Ascending aorta (tissue), 2 donors: Measurements from ENCODE around the gene XAGE1B. TPM values are rescaled to one million over a fixed set of nuclear protein-coding genes. Genes with fewer than 3 reads are reported as not detected.
"Not testable (repeated sequence)": the region's sequence is repeated elsewhere in the genome, so short reads cannot be mapped to it uniquely, and the experiment has no call there.

Experiments
- DNase-seq, 2 donors: peaks; one replicate each; pipeline ENCODE4 v3.0.0-alpha.2; 2019; ENCODE audit warnings: low spot score in 2 of 2
- H3K27ac ChIP-seq, 2 donors: fragments of 200-600 bp; sonication (generic); one replicate each; pipeline ENCODE4 v1.5.1; 2016 to 2017; ENCODE audit warnings: mild to moderate bottlenecking in 1 of 2
- H3K27me3 ChIP-seq: fragments of 200-600 bp; sonication (generic); one replicate; pipeline ENCODE4 v1.5.1; 2017
- H3K36me3 ChIP-seq, 2 donors: fragments of 200-600 bp; sonication (generic); one replicate each; pipeline ENCODE4 v1.5.1; 2016
- H3K4me1 ChIP-seq, 2 donors: fragments of 200-600 bp; sonication (generic); one replicate each; pipeline ENCODE4 v1.5.1; 2016 to 2017; ENCODE audit warnings: mild to moderate bottlenecking in 1 of 2
- H3K4me3 ChIP-seq, 2 donors: fragments of 200-600 bp; sonication (generic); one replicate each; pipeline ENCODE4 v1.5.1; 2016 to 2017; ENCODE audit warnings: mild to moderate bottlenecking in 1 of 2
- H3K9me3 ChIP-seq, 2 donors: fragments of 200-600 bp; sonication (generic); one replicate each; pipeline ENCODE4 v1.5.1; 2016
- intact Hi-C: fragments of 100-400 bp; cut with DNase I; formaldehyde crosslinking; loops from one replicate; pipeline ENCODE4 v1.15.1; 2023
- total RNA-seq: library from RNA; depleted of rRNA; stranded (reverse); fragments of >200 nt; gene quantifications from one replicate; pipeline ENCODE4 v1.1.0, GENCODE V29; 2016
- TF ChIP-seq, protein P1 (sequence below), 3 experiments: fragments of 200-600 bp in 2 of 3; fragments of 450-650 bp in 1 of 3; sonication (generic) in 2 of 3; IDR thresholded peaks; one replicate each; pipeline ENCODE4 v1.5.1; 2016 to 2019; ENCODE audit warnings: antibody characterized with exemption in 3 of 3, mild to moderate bottlenecking in 1 of 3, moderate library complexity in 1 of 3

XAGE1B gene, protein sequence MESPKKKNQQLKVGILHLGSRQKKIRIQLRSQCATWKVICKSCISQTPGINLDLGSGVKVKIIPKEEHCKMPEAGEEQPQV
- total RNA-seq = not detected

DNA sequence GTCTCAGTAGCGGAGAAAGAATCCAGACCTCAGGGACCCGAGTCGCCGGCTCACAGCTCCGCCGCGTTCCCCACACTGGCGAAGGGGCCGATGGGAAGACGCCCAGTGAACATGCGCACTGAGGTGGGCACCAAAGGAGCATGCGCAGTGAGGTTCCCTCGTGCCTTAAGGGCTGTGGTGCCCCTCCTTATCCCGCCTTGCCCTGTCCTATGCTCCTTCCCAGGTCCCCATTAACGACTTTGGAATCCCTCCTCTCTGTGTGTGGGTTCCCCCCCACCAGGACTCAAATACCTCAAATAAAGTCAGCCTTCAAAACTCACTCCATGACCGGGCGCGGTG is at the start of gene XAGE1B:
Gene XAGE1B (minus strand): TSS at position 77 of the 339 bp plus-strand sequence. CDS start 1,536 bp downstream, outside the sequence.
- DNase-seq, H3K4me3 ChIP-seq, H3K36me3 ChIP-seq, intact Hi-C loops, H3K27me3 ChIP-seq, H3K4me1 ChIP-seq, H3K9me3 ChIP-seq, H3K27ac ChIP-seq: not testable (repeated sequence)

DNA sequence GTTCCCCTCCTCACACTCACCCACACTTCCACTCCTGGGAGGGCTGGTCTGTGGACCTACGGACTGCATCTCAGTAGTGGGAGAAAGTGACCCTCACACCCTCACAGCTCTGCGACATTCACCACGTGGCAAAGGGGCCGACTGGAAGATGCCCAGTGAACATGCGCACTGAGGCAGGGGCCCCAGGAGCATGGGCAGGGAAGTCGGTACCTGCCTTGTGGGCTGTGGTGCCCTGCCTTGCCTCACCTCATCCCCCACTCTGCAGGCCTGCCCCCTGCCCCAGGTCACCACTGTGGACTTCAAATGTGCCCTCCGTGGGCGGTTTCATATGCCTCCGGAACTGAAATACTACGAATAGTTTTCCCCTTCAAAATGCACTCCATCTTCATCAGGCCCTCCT is 46.2 kb upstream of the XAGE1B start:
- Histone ChIP-seq H3K4me1 (no peaks in the 10 kb centered on the region), H3K36me3 (no peaks in the 10 kb centered on the region), H3K9me3 (no peaks in the 10 kb centered on the region), H3K27ac (no peak overlapping the region), H3K4me3 (no peak overlapping the region), H3K27me3 (no peaks in the 10 kb centered on the region)
- TF ChIP-seq, protein P1, sequence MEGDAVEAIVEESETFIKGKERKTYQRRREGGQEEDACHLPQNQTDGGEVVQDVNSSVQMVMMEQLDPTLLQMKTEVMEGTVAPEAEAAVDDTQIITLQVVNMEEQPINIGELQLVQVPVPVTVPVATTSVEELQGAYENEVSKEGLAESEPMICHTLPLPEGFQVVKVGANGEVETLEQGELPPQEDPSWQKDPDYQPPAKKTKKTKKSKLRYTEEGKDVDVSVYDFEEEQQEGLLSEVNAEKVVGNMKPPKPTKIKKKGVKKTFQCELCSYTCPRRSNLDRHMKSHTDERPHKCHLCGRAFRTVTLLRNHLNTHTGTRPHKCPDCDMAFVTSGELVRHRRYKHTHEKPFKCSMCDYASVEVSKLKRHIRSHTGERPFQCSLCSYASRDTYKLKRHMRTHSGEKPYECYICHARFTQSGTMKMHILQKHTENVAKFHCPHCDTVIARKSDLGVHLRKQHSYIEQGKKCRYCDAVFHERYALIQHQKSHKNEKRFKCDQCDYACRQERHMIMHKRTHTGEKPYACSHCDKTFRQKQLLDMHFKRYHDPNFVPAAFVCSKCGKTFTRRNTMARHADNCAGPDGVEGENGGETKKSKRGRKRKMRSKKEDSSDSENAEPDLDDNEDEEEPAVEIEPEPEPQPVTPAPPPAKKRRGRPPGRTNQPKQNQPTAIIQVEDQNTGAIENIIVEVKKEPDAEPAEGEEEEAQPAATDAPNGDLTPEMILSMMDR (IDR thresholded peaks at IDR 0.05) = no peak
- no peak for DNase-seq
- intact Hi-C loops = no loop called here

DNA sequence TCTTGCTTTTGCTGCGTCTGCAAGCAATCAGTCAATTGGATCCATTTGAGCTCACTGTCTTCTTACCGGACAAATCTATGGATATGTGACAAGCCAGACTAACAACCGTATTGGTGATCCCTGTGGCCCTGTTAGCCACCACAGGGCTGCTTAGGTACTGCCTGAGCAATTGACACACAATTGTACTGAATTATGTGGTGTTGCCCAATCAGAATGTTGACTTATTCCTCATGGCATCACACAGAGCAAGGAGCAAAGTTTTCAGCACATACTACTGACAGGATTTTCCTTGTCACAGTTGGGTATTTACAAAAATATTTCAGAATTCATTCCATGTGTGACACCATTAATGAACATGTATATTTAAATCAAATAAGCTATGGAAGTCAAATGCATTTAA is 41.3 kb upstream of the XAGE1B start:
- H3K27me3 ChIP-seq = no peaks in the 10 kb centered on the region
- intact Hi-C loops = no loop called here
- no peaks in the 10 kb centered on the region for H3K4me1 ChIP-seq

DNA sequence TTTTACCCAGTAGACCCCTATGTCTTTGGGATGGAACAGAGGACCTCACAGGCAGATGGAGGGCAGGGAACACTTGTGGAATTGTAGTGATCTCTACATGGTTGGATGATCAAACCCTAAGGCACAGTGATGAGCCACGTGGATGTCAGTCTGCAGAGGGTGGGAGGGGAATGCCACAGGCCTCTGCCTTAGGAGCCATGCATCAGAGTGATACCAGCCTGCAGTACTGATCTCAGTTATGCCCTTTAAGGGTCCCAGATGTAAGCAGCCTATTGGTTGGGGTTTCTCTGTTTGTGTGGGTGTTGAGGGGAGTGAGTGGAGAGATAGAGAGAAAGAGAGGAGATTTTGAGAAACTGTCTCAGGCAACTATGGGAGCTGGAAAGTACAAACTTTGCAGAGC is 39.9 kb upstream of the XAGE1B start:
- Histone ChIP-seq H3K9me3 (no peaks in the 10 kb centered on the region), H3K4me3 (no peak overlapping the region), H3K36me3 (no peaks in the 10 kb centered on the region), H3K27ac (no peak overlapping the region), H3K27me3 (no peaks in the 10 kb centered on the region), H3K4me1 (no peaks in the 10 kb centered on the region)
- DNase-seq = no peak
- TF ChIP-seq, protein P1 (IDR thresholded peaks at IDR 0.05) = no peak
- intact Hi-C loops = no loop called here

More for the DNA sequence above, 41.3 kb upstream of the XAGE1B start:
- TF ChIP-seq, protein P1 (IDR thresholded peaks at IDR 0.05) = no peak
- Histone ChIP-seq H3K36me3 (no peaks in the 10 kb centered on the region), H3K9me3 (no peaks in the 10 kb centered on the region), H3K4me3 (no peak overlapping the region), H3K27ac (no peak overlapping the region)
- DNase-seq = no peak

DNA sequence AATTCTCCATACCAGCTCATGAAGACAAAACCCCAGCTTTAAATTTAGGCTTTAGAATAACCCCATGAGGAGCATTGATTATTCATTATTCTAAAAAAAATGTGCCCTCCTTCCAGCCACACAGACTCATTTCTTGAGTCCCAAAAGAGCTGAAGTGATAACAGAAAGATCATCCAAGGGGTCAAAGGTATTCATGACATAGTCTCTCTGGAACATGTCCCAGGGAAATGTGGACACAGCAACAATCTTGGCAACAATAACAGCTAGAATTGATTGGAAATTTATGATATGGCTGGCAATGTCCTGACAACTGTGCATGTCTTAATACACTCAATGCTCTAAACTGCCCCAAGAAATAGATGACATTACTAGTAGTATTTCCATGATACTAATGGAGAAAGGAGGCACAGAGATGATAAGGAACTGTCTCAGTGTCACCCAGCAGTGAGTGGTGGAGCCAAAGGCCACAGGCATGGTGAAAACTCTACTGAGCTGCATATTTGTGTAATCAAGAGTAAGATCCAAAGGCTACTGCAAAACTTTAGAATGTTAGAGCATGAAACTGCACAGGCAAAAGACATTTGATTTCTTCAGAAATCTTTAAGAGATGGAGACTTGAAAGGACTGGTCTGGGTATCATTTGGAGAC is 37.3 kb upstream of the XAGE1B start:
- Histone ChIP-seq H3K27me3 (no peaks in the 10 kb centered on the region), H3K36me3 (no peaks in the 10 kb centered on the region), H3K27ac (no peak overlapping the region), H3K4me3 (no peak overlapping the region), H3K4me1 (no peaks in the 10 kb centered on the region), H3K9me3 (no peaks in the 10 kb centered on the region)
- intact Hi-C loops = no loop called here
- TF ChIP-seq, protein P1 (IDR thresholded peaks at IDR 0.05) = no peak
- no peak for DNase-seq

- intact Hi-C loops, H3K27ac ChIP-seq, H3K27me3 ChIP-seq, H3K36me3 ChIP-seq, H3K4me3 ChIP-seq, H3K4me1 ChIP-seq, H3K9me3 ChIP-seq, DNase-seq: not testable (repeated sequence)
These were observed 31.9 kb upstream of the XAGE1B start for GRCh38 chrX:52548769-52549168.
